NCI-H128 (cell line): ENCODE measurements around the gene WWP2.

Experiments used
- DNase-seq: peaks from one replicate; lab custom pipeline; 2025; ENCODE audit not compliant: unreplicated experiment; lab: John Stamatoyannopoulos, UW

WWP2 gene

DNA sequence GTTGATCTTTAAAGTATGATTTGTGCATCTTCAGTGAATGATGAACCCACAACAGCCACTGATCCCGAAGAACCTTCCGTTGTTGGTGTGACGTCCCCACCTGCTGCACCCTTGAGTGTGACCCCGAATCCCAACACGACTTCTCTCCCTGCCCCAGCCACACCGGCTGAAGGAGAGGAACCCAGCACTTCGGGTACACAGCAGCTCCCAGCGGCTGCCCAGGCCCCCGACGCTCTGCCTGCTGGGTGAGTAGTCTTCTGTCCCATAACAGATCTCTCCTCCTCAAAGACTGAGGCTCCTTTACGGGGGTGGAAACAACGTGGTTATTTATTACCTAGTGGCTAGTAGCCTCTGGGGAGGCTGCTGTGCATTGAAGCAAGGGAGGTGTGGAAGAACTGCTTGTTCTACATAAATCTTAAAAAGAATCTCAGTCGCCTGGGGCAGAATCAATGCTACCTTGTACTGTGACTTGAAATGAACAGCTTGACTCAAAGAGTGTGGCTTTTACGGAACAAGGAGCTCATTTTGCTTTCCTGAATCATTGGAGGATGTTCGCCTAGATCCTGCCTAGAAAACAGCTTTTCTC is 126.0 kb downstream of the WWP2 start:
- no peak for DNase-seq

DNA sequence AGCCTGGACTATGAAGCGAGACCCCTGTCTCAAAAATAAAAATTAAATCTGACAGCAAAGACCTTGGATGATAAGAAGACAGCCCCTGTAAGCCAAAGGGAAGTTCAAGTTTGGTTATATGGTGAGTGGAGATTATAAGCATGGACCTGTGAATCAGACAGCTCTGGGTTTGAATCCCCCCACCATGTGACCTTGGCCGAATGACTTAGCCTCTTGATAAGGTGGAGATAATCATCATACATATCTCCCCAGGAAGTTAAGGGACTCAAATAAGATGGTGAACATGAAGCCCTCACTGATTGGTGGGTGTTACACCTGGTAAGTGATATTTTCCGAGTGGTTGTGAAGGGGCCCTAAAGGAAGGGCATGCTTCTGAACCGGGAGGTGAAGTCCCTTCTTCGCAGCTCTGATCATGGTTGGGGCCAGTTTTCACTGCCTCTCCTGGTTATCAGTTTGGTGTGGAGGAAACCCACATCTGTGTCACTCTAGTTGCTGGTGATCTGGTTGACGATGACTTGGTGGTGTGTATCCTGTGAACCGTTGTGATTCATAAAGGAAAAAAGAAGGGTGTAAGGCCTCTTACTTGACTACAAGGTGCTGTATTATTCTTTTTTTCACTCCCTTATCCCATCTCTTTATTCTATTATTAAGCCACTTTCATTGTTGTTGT is 127.3 kb downstream of the WWP2 start:
- no peak for DNase-seq

DNA sequence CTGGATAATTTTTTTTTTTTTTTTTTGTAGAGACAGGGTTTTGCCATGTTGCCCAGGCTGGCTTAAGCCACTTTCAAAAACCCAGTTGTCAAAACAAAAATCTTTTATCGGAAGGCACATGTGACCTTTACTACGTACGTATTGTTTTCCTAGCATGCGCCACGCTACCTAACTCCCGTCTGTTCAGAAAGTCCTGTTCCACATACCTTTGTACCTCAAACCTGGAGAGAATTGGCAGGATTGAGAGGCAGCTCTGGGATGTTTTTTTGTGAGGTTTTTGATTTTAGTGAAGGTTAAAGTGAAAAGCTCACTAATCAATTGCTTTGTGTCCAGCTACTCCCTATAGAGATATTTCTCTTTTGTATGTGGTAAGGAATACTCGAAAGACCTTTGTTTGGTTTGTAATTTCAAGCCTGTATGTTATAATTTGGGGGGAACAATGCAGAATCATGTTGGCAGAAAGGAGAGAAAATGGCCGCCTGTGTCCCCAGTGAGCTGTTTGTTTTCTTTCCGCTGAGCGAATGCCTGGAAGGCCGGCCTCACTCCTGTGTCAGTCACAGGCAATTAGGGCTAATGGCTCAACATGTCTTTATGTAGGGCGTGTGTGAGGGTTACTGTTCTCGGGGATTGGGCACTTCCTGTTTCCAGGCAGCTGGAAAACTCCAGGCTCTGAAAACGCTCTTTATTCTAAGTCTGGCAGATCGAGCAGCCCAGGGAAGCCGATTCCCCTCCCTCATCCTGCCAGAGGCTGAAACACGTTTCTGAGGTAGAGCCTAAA is 128.2 kb downstream of the WWP2 start:
- no peak for DNase-seq

DNA sequence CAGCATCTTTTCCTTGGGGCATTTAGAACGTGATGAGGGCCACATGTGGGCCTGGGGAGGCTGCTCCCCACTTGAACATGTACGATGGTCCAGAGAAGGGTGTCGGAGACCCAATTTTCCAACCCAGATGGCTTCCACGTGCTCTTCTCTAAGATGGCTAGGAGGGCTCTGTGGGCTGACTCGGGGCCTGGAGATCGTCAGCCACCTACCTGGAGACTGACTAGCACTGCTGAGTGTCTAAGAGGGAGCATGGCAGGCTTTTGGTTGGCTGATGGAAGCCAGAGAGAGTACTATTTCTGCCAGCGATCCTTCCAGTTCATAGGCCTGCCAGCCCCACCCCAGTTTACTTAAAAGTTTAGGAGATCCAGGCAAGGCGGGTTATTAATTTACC is 128.8 kb downstream of the WWP2 start:
- no peak for DNase-seq

DNA sequence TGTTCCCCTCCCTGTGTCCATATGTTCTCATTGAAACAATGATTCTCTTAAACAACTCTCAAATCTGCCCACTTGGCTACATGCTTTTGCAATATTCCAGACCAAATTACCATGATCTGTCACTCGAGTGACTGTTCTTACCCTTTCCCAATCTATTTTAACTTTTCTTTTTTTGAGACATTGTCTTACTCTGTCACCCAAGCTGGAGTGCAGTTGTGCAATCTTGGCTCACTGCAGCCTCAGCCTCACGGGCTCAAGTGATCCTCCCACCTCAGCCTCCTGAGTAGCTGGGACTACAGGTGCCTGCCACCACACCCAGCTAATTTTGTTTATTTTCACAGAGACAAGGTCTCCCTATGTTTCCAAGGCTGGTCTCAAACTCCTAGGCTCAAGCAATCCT is 130.2 kb downstream of the WWP2 start:
- DNase-seq = no peak

DNA sequence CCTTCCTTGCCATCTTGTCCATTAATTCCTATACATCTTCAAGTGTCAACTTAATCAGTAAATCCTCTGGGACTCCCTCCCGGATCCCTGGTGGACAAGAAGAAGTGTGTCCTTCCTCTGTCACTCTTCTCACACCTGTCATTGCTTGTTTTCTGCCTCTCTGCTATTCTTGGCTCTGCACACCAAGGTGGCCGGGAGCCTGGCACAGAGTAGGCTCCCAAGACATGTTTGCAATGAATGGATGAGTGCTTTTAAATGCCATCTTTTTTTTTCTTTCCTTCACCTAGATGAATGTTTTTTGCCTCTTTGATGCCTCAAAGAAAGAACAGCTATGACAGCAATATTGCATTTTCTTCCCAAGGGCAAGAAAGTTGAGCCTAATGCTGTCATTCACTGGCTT is 131.0 kb downstream of the WWP2 start:
- DNase-seq = no peak

DNA sequence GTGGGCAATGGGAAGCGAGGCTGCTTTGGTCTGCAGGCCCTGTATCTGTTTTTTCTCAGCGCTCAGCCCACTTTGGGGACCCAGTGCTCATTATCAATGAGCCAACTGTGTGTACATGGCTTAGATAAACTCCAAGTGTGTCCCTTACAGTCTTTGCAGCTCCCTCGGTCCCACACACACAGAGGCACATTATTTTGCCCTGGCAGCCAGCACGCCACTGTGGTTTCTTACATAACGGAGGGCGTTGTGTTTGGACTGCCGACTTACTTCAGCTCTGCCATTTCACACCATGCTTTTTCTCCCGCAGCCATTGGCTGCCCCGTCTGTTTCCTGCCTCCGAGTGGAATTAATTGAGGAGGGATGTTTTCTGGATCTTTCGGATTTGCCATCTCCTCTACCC is 132.5 kb downstream of the WWP2 start:
- DNase-seq = no peak

DNA sequence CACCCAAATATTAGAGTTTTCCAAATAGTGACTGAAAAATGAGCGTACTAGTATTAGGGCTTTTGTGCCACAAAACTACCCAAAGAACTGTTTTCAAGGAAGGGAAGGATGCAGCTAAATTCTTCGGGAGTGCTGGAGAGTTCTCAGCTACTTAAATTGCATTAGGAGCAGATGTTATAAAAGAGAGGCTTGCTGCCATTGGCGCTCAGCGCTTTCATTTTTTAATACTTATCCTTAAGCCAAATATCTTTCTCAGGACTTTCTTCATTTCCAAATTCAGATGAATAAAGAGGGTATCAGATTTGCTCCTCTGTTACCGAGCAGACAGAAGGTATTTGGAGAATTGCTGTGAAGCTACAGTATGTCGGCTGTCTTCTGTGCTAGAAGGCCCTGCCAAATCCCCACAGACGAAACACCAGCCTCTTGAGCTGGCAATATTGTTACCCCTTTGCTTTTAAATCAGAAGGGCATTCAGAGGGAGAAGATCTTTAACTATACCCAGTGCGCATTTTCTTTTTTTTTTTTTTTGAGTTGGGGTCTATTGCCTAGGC is 141.8 kb downstream of the WWP2 start:
- DNase-seq = no peak

DNA sequence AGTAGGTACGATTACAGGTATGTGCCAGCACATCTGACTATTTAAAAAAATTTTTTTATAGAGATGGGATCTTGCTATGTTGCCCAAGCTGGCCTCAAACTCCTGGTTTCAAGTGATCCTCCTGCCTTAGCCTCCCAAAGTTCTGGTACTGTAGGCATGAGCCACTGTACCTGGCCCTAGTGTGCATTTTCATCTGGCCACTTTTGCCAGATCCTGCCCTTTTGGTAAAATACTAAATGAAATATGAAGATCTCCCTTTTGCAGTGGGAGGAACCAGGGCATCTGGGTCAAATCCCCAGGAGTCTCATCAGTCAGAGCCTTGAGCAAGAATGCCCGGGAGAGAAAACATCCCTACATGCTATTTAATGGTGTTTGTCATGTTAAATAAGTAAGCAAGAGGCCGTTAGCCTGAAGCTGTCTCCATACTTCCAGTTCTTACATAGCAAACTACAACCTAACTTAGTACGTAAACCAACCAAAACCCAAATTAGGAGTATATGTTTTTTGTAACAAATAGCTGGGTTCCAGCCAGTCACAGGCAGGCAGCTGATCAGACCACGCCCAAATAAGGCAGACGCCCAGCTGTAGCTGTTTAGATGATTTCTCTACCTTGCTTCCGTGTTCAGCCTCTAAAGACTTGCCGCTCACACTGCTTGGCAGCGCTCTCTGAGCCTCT is 142.5 kb downstream of the WWP2 start:
- DNase-seq = no peak

DNA sequence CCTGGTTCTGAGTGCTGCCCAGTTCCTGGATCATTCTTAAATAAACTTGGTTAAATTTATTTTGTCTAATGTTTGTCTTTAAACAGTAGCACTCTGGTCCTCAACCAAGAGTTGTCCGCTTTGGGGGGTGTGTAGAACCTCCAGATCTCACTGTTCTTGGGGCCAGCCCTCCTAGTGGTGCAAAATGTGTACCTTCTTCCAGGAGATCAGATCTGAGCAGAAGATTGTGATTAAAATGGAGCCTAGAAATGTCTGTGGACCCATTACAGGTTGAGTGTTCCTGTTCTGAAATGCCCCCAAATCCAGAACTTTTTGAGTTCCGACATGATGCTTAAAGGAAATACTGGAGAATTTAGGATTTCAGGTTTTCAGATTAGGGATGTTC is 143.0 kb downstream of the WWP2 start:
- DNase-seq = no peak

DNA sequence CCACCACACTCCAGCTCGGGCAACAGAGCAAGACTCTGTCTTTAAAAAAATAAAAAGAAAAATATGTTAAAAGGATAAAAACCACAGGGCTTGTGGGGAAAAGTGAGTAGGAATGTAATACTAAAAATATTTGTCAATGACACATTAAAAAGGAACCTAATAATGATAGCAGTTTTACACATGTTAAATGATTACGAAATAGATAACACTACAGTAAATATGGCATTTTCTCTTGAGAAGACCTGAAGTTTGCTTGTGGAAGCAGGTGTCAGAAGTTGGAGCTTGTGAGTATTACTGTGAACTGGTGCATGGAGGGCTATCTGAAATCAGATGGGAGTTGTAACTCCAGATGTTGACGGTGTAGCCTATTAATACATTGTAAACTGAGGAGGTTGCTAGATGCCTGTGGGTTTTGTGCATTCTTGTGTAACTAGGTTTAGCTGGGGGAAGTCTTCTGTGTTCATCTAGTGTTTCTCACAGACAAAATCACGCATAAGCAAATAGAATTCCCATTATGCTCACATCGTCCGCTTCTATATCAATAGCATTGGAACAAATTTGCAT is 144.8 kb downstream of the WWP2 start:
- DNase-seq = no peak

DNA sequence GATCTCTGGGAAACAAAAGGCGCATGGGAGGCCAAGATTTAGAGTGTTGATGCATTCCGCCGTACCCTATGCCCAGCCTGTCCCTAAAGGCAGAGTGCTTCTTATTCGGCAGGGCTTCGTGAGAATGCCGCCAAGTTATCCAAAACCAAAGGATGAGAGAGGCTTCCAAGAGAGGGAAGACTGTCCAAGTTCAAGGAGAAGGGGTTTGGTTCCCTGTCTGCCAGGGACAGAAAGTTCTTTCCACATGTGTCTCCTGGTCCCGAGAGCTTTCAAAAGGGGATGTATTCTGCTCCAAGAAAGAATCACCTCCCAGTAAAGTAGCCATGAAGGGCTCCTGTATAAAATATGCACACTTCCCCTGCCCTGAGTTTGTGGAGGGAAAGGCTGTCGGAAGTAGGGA is 146.9 kb downstream of the WWP2 start:
- DNase-seq = no peak

DNA sequence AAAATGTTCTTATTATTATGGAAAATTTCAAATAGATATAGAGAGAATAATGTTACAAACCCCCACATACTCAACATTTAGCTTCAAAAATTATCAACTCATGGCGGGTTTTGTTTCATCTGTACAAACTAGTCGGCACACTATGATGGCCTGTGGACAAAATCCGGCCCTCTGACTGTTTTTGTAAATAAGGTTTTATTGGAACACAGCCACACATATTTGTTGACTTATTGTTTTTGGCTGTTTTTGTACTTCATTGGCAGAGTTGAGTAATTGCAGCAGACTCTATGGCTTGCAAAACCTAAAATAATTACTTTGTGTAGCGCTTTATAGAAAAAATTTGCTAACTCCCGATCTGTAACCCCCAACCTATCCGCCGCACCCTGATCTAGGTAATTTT is 147.6 kb downstream of the WWP2 start:
- no peak for DNase-seq

DNA sequence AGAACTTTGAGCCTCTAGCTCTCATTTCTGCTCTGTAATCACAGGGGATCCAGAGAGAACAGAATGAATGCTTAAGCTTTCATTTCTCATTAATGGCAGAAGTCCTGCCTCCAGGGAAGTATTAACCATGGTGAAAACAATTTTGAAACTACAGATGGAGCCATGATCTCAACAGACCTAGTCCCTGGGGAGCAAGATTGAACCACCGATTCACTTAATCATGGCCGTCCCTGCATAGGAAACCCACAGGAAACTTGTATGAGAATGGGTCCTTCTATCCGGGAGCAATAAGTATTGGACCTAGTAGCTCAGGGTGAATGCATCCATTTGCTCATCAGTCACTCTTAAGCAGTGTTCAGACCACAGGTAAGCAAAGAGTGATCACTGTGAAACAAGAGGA is 148.8 kb downstream of the WWP2 start:
- DNase-seq = no peak

DNA sequence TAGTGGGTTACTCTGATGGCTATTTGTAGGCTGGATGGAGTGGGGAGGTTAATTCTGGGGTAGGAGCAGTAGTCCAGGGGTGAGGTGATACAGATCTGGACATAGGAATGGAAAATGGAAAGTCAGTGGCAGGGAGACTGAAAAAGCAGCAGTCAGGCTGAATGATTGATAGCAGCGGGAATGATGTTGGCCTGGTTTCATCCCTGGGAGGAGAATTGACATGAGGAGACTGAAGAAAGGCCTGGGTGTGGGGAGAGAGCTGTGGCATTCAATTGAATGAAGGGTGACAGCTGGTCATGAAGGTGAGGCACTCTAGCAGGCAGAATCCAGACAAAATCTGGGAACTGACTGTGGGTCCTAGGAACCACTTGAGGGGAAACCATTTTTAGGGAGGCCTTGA is 154.3 kb downstream of the WWP2 start:
- DNase-seq = no peak

DNA sequence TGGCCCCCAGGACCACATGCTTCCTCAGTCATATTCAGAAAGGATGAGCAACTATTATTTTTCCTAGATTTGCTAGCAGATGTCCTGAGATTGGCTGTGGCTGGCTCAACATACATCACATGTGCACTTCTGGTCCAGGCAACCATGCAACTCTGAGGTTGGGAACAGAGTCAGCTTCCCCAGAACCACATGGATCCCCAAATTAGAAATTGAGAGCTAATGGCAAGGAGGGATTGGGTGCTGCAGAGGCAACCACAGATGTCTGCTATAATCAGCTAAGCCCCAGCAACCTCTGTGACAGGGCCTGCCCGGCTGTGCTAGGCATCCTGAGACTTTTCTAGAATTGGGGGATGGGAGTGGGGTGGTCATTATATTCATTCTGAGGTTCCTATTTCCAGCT is 155.2 kb downstream of the WWP2 start:
- DNase-seq = no peak

DNA sequence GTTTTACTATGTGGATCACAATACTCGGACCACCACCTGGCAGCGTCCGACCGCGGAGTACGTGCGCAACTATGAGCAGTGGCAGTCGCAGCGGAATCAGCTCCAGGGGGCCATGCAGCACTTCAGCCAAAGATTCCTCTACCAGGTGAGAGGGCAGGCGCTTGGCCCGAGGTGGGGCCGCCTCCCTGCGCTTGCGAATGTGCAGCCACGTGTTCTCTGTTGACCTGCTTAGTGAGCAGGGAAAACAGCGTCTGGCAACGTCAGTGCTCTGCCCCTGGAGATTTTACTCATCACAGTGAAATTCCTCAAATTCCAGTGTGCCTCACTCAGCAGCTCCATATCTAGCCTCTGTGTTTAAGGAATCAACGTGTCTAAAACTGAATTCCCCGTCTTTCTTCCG is 155.6 kb downstream of the WWP2 start:
- DNase-seq = no peak

DNA sequence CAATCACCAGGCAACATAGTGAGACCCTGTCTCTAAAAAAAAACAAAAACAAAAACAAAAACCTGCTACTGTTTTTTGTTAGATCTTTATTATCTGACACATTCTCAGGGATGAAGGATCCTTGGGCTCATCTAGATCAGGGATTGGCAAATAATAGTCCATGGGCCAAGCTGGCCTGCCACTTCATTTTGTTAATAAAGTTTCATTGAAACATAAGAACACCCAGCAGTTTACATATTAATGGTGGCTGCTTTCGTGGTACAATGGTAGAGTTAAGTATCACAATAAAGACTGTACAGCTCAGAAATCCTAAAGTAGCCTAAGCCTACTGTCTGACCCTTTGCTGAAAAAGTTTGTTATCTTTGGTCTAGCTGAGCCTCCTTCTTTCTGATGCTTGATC is 156.1 kb downstream of the WWP2 start:
- no peak for DNase-seq

DNA sequence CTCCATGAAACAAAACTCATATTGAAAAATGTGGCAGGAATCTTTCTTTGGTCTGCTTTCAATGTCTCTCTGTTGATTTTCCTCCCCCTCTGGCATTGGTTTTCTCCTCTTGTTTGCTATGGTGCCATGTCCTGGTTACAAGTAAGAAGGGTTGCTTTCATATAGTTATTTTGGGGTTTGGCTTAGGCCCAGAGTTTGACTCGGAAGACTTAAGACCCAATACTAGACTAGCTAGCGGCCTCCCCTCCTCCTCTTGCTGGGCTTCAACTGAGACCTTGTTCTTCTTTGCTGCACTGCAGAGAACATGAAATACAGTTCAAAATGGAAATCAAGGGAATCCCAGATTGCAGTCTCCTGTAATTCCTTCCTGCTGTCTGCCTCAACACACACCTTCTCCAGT is 159.0 kb downstream of the WWP2 start:
- DNase-seq = no peak

DNA sequence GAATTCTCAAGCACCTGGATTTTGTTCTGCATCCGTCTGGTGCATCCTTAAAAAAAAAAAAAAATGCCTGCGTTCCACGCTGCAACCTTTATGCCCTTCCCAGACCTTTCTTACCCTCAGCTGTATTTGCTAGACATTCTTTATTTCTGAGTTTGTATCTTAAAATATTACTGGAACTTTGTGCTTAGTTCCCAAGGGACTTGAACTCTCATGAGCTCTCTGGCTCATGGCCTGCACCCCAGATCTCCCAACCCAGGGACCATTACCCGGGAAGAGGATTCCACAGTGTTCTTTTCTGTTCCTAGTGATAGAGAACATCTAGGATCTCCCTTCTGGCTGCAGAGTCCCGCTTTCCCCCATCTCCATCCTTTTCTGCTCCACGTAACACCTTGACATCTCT is 160.1 kb downstream of the WWP2 start:
- no peak for DNase-seq

DNA sequence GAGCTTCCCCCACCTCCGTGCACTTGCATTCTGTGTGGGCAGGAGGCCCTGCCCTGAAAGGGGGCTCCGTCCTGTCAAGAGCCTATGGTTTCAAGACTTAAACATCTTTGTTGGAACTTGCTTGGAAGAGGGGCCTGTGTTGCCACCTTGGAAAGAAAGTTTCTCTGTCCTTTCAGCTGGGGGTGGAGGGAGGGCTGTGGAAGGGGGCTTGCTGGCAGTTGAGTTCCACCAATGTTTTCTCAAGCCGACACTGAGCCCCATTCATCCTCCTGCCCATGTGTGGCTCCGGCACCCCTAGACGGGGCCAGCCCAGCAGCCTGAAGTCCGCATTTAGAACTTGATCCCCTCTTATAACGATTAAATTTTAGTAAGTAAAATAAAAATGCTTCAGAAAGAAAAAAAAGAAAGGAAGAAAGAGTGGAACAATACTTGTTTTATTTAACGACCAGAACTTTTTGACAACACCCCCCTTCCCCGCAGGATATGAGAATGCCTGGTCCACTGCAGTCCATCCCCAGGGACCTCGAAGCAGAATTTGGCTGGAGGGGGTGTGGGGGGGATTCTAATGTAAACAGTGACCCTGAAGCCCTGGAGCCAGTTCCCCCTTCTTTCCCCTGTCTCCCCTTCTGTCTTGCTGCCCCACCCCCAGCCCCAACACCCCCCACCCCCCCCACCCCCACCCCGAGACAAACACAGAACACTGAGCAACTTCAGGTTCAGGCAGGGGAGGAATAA is 162.1 kb downstream of the WWP2 start:
- DNase-seq = no peak
